OCI-LY3 (cell line): ENCODE measurements around the gene ZNF655.

ENCODE experiments used
- CTCF ChIP-seq: fragments of 200-600, 300-600 bp; sonication (generic); IDR thresholded peaks from 2 replicates; pipeline ENCODE4 v1.5.1; 2014; ENCODE audit warnings: antibody characterized with exemption, low read length, low read depth
- EZH2phosphoT487 ChIP-seq: fragments of 200-600 bp; shearing (Covaris generic); IDR thresholded peaks from 2 replicates; pipeline ENCODE4 v1.6.1; 2018; ENCODE audit warnings: antibody characterized with exemption, mixed run types, low read depth

- no peak for TF ChIP-seq CTCF
- no peak for TF ChIP-seq EZH2phosphoT487
Measured at GRCh38 chr7:99625321-99625720, 66.9 kb downstream of the ZNF655 start.
